K562 (cell line): ENCODE data around the gene DCAF4.

ENCODE experiments used
- ARNT ChIP-seq, 2 experiments: fragments of 450-650 bp; IDR thresholded peaks; 2 replicates each; pipeline ENCODE4 v1.6.1; 2016; ENCODE audit warnings: mild to moderate bottlenecking in 1 of 2
- ATF6 ChIP-seq: sonication (generic); formaldehyde crosslinking; IDR thresholded peaks from 2 replicates; pipeline ENCODE4 v1.4.0; 2020; ENCODE audit warnings: mild to moderate bottlenecking, missing genetic modification reagents
- BRF2 ChIP-seq: IDR thresholded peaks from 3 replicates; pipeline ENCODE4 v1.6.1; 2011; ENCODE audit warnings: borderline replicate concordance, mild to moderate bottlenecking; ENCODE audit not compliant: insufficient read length, insufficient read depth
- EZH2 ChIP-seq: IDR thresholded peaks from 2 replicates; pipeline ENCODE4 v1.6.1; 2012; ENCODE audit warnings: low read depth, mild to moderate bottlenecking, inconsistent platforms, low read length, borderline replicate concordance
- HMG20A ChIP-seq: fragments of 450-650 bp; formaldehyde crosslinking; conservative IDR thresholded peaks from 2 replicates; pipeline ENCODE4 v1.4.0; 2020; ENCODE audit warnings: mild to moderate bottlenecking, mixed read lengths
- TAF1 ChIP-seq: IDR thresholded peaks from 2 replicates; pipeline ENCODE4 v1.6.1; 2011; ENCODE audit warnings: mild to moderate bottlenecking, low read length, moderate library complexity; ENCODE audit not compliant: insufficient read depth, control insufficient read depth, severe bottlenecking; ENCODE audit errors: extremely low read depth
- ZFP1 ChIP-seq: fragments of 450-650 bp; formaldehyde crosslinking; IDR thresholded peaks from 2 replicates; pipeline ENCODE4 v1.4.0; 2020; ENCODE audit warnings: mild to moderate bottlenecking, mixed read lengths
- ZNF507 ChIP-seq: conservative IDR thresholded peaks from 2 replicates; pipeline ENCODE4 v1.6.1; 2017; ENCODE audit warnings: missing genetic modification characterization, missing compliant biosample characterization
- TF ChIP-seq, protein P1 (sequence below), 2 experiments: IDR thresholded peaks in 1 of 2; conservative IDR thresholded peaks in 1 of 2; 2 replicates each; pipeline ENCODE4 v1.6.1; 2016; ENCODE audit warnings: low read depth in 2 of 2, mild to moderate bottlenecking in 1 of 2, missing compliant biosample characterization in 1 of 2, missing genetic modification characterization in 1 of 2, moderate library complexity in 1 of 2

DNA sequence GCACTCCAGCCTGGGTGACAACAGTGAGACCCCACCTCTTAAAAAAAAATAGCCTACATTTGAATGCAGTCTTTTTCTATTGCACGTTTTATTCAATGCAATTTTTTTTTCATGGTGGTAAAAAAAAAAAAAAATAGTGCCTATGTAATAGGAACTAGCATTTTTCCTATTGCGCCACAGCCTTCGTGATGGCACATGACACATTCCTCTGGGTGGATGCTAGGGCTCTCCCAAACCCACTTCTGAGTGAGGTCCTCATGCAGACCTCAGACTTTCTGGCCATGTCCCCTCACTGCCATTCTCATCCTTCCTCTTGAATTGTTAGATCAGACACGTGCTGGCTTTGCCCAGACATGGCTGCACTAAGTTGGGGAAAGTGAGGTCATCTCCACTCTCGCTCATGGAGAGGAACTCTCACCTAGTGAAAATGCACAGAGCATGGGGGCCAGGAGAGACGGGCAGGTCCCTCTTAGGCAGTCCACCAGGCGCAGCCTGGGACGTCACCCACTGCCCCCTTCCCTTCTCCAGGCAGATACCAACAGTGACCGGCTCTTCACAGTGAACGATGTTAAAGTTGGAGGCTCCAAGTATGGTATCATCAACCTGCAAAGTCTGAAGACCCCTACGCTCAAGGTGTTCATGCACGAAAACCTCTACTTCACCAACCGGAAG lies 19.2 kb downstream of the DCAF4 start:
- TF ChIP-seq EZH2 (no peak), BRF2 (no peak), ARNT (IDR thresholded peaks at IDR 0.05) (no peak), HMG20A (CRISPR knock-in tag) (no peak), ATF6 (CRISPR knock-in tag) (no peak), TAF1 (no peak), ZNF507 (tag) (no peak), ZFP1 (no peak)
- TF ChIP-seq, protein P1, sequence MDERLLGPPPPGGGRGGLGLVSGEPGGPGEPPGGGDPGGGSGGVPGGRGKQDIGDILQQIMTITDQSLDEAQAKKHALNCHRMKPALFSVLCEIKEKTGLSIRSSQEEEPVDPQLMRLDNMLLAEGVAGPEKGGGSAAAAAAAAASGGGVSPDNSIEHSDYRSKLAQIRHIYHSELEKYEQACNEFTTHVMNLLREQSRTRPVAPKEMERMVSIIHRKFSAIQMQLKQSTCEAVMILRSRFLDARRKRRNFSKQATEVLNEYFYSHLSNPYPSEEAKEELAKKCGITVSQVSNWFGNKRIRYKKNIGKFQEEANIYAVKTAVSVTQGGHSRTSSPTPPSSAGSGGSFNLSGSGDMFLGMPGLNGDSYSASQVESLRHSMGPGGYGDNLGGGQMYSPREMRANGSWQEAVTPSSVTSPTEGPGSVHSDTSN (CRISPR knock-in tag; IDR thresholded peaks at IDR 0.05; ENCODE audit: low read depth): no peak
- TF ChIP-seq, protein P1 (tag; conservative IDR thresholded peaks at IDR 0.05; ENCODE audit: low read depth): no peak
